GM19238 (cell line): ENCODE data around the gene NXF2.
A peak's percentile ranks its signal among the peaks of the same experiment; 100 is the strongest.
"Not testable (repeated sequence)": the region's sequence is repeated elsewhere in the genome, so short reads cannot be mapped to it uniquely, and the experiment has no call there.

Experiments used
- DNase-seq: peaks from one replicate; pipeline ENCODE4 v3.0.0; 2011; ENCODE audit warnings: low spot score; ENCODE audit not compliant: insufficient read length

Gene NXF2

GRCh38 chrX:102246893-102247292 is at the start of gene NXF2:
NXF2 (plus strand) TSS chrX:102247167; CDS start chrX:102307079, 59,912 bp downstream.
- DNase-seq, result not testable (repeated sequence)

GRCh38 chrX:102207940-102208339 is 39.0 kb upstream of the NXF2 start:
- DNase-seq, result not testable (repeated sequence)

GRCh38 chrX:102214986-102215385 is 32.0 kb upstream of the NXF2 start, which contains the start of gene TCP11X1:
TCP11X1 (plus strand) TSS chrX:102215301.
- not testable (repeated sequence) for DNase-seq

- not testable (repeated sequence) for DNase-seq
Observed at GRCh38 chrX:102216497-102216896, 30.5 kb upstream of the NXF2 start.

- DNase-seq, result not testable (repeated sequence)
Observed at GRCh38 chrX:102235678-102236077, 11.3 kb upstream of the NXF2 start.

GRCh38 chrX:102240265-102240664 is 6.7 kb upstream of the NXF2 start:
- not testable (repeated sequence) for DNase-seq

GRCh38 chrX:102272231-102272630 is 25.3 kb downstream of the NXF2 start:
- not testable (repeated sequence) for DNase-seq

GRCh38 chrX:102338162-102338561 is 91.2 kb downstream of the NXF2 start:
- DNase-seq, result no peak

- no peak for DNase-seq
Observed at GRCh38 chrX:102339312-102340298, 92.6 kb downstream of the NXF2 start.

GRCh38 chrX:102341867-102342266 is 94.9 kb downstream of the NXF2 start:
- DNase-seq, result no peak

GRCh38 chrX:102345916-102346315 is 98.9 kb downstream of the NXF2 start:
- peak; percentile 16 for DNase-seq
